Measurements from ENCODE around the gene PRPF6. TPM values are rescaled to one million over a fixed set of nuclear protein-coding genes. Genes with fewer than 3 reads are reported as not detected.
"Not testable (repeated sequence)": the region's sequence is repeated elsewhere in the genome, so short reads cannot be mapped to it uniquely, and the experiment has no call there.

Gene PRPF6
- total RNA-seq, 1 experiment from 2014 or later: 24.2 TPM

DNA sequence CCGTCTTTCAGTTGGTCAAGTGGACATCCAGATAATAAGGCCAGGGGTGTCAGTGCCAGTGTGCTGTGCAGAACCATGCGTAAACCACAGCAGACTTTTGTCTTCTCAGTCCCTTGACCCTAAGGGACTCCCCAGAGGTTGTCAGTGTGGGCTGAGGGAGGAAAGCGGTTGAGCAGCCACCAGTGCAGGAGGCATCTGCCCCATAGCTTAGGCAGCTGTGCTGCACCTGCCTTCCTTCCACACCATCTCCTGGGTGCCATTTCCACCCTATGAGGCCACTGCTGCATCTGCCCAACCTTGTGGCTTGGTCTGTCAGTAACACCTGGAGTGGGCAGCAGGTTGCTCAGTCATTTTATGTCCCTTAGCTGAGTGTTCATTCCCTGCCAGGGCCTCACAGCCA, 26.0 kb downstream of the PRPF6 start:
- no peak for DNase-seq
- Histone ChIP-seq H4K20me1 (ENCODE audit: insufficient read depth, low read depth, low read length) (no peaks in the 10 kb centered on the region), H3K4me1 (ENCODE audit: low read length) (no peaks in the 10 kb centered on the region), H3K9ac (ENCODE audit: low read length) (no peak overlapping the region), H3K9me2 (replicated peaks; ENCODE audit: insufficient read depth, low read length) (no peaks in the 10 kb centered on the region), H3K4me3 (ENCODE audit: low read length) (no peak overlapping the region), H3K9me3 (ENCODE audit: low read length) (peaks cover 6% of the 10 kb centered on the region), H3K4me2 (ENCODE audit: low read depth, low read length, poor library complexity, severe bottlenecking) (no peak overlapping the region), H2AFZ (ENCODE audit: low read length) (no peak overlapping the region), H3K27ac (ENCODE audit: low read length) (no peak overlapping the region), H3K27me3 (ENCODE audit: low read length) (no peaks in the 10 kb centered on the region), H3K79me2 (ENCODE audit: low read length) (0 out of 2 replicates have a peak, but pooled peaks cover 3% of the 10 kb centered on the region), H3K36me3 (ENCODE audit: insufficient read depth, low read length) (peaks cover 62% of the 10 kb centered on the region)

DNA sequence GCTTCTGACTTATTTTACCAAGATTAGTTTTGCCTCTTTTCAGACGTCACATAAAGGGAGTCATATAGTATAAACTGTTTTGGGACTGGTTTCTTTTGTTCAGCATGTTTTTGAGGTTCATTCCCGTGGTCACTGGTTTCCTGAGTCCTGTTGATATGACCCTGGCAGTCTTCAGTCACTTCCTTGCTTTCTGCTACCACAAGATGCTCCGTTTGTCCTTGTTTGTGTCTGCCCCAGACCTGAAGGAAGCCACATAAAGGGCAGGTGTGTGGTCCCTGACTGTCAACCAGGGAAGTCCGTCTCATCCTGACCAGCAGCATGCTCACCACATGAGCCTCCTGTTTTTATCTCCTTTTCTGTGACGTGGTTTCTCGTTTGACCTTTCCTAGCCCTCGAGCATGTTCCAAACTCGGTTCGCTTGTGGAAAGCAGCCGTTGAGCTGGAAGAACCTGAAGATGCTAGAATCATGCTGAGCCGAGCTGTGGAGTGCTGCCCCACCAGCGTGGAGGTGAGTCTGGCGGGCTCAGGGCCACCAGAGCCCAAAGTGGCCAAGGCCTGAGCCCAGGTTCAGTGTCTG, 29.0 kb downstream of the PRPF6 start:
- Histone ChIP-seq H3K9me2 (replicated peaks; ENCODE audit: insufficient read depth, low read length) (no peaks in the 10 kb centered on the region), H4K20me1 (ENCODE audit: insufficient read depth, low read depth, low read length) (no peaks in the 10 kb centered on the region), H3K4me1 (ENCODE audit: low read length) (no peaks in the 10 kb centered on the region), H3K9ac (ENCODE audit: low read length) (no peak overlapping the region), H3K27ac (ENCODE audit: low read length) (no peak overlapping the region), H3K9me3 (ENCODE audit: low read length) (peaks cover 6% of the 10 kb centered on the region), H3K79me2 (ENCODE audit: low read length) (0 out of 2 replicates have a peak, but pooled peaks cover 3% of the 10 kb centered on the region), H3K36me3 (ENCODE audit: insufficient read depth, low read length) (peaks cover 64% of the 10 kb centered on the region), H2AFZ (ENCODE audit: low read length) (no peak overlapping the region), H3K4me2 (ENCODE audit: low read depth, low read length, poor library complexity, severe bottlenecking) (no peak overlapping the region), H3K27me3 (ENCODE audit: low read length) (no peaks in the 10 kb centered on the region), H3K4me3 (ENCODE audit: low read length) (no peak overlapping the region)
- no peak for DNase-seq

DNA sequence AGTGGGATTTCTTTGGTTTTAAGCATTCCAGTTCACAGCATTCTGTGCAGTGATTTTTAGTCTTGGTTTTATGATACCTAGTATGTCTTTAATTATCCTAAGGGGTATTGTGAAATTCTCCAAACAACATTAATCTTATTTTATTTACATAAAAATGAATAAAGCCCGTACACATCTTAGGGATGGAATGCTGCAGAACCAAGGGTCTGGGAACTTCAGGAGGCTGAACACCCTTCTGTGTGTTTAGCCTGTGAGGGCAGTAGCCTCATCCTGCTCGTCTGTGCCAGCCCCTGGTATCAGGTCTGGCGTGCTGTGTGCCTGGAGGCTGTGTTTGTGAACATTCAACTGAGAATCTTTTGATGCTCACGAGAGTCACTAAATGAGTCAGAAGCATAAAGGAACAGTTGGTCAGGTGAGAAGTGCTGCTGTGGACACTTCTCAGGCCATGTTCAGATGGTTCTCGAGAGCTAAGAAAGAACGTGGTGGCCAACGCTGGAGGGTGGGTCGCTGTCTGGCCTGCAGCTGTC, 29.8 kb downstream of the PRPF6 start:
- Histone ChIP-seq H3K79me2 (ENCODE audit: low read length) (peaks cover 2% of the 10 kb centered on the region; the same call in 1 of the 2 replicates), H3K27me3 (ENCODE audit: low read length) (no peaks in the 10 kb centered on the region), H3K9me3 (ENCODE audit: low read length) (peaks cover 6% of the 10 kb centered on the region), H3K4me1 (ENCODE audit: low read length) (no peaks in the 10 kb centered on the region), H3K9ac (ENCODE audit: low read length) (no peak overlapping the region), H3K36me3 (ENCODE audit: insufficient read depth, low read length) (peaks cover 60% of the 10 kb centered on the region), H2AFZ (ENCODE audit: low read length) (no peak overlapping the region), H3K4me3 (ENCODE audit: low read length) (no peak overlapping the region), H3K9me2 (replicated peaks; ENCODE audit: insufficient read depth, low read length) (no peaks in the 10 kb centered on the region), H4K20me1 (ENCODE audit: insufficient read depth, low read depth, low read length) (no peaks in the 10 kb centered on the region), H3K4me2 (ENCODE audit: low read depth, low read length, poor library complexity, severe bottlenecking) (no peak overlapping the region), H3K27ac (ENCODE audit: low read length) (no peak overlapping the region)
- no peak for DNase-seq

DNA sequence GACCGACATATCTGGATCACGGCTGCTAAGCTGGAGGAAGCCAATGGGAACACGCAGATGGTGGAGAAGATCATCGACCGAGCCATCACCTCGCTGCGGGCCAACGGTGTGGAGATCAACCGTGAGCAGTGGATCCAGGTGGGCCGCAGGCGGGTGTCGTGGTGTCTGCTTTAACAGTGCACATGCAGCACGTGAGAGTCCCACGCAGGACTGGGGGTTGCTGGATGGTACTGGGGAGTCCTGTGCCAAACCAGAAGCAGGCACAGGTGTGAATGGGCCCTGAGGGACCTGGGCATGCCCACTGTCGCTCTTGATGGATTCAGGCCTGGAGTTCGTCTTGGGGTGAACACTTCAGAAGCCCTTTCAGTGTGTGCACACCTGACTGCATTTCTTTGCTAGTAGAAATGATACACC, 30.4 kb downstream of the PRPF6 start:
- no peaks in the 10 kb centered on the region for H4K20me1 ChIP-seq (ENCODE audit: insufficient read depth, low read depth, low read length)
- no peak overlapping the region for H2AFZ ChIP-seq (ENCODE audit: low read length)
- no peaks in the 10 kb centered on the region for H3K27me3 ChIP-seq (ENCODE audit: low read length)
- no peaks in the 10 kb centered on the region for H3K9me2 ChIP-seq (replicated peaks; ENCODE audit: insufficient read depth, low read length)
- H3K9ac ChIP-seq (ENCODE audit: low read length): no peak overlapping the region
- no peak overlapping the region for H3K4me3 ChIP-seq (ENCODE audit: low read length)
- no peak overlapping the region for H3K4me2 ChIP-seq (ENCODE audit: low read depth, low read length, poor library complexity, severe bottlenecking)
- H3K79me2 ChIP-seq (ENCODE audit: low read length): peaks cover 3% of the 10 kb centered on the region; the same call in 1 of the 2 replicates
- H3K27ac ChIP-seq (ENCODE audit: low read length): no peak overlapping the region
- peaks cover 58% of the 10 kb centered on the region for H3K36me3 ChIP-seq (ENCODE audit: insufficient read depth, low read length)
- DNase-seq: no peak
- H3K4me1 ChIP-seq (ENCODE audit: low read length): no peaks in the 10 kb centered on the region
- H3K9me3 ChIP-seq (ENCODE audit: low read length): peaks cover 6% of the 10 kb centered on the region

DNA sequence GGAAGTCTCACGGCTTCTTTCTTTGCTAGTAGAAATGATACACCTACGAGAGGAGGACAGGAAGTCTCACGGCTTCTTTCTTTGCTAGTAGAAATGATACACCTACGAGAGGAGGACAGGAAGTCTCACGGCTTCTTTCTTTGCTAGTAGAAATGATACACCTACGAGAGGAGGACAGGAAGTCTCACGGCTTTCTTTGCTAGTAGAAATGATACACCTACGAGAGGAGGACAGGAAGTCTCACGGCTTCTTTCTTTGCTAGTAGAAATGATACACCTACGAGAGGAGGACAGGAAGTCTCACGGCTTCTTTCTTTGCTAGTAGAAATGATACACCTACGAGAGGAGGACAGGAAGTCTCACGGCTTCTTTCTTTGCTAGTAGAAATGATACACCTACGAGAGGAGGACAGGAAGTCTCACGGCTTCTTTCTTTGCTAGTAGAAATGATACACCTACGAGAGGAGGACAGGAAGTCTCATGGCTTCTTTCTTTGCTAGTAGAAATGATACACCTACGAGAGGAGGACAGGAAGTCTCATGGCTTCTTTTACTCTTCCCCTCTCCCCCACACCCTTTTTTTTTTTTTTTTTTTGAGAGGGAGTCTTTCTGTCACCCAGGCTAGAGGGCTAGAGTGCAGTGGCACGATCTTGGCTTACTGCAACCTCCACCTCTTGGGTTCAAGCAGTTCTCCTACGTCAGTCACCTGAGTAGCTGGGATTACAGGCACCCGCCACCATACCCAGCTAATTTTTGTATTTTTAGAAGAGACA, 31.6 kb downstream of the PRPF6 start:
- not testable (repeated sequence) for H3K4me3 ChIP-seq (ENCODE audit: low read length); H3K4me2 ChIP-seq (ENCODE audit: low read depth, low read length, poor library complexity, severe bottlenecking); H3K27me3 ChIP-seq (ENCODE audit: low read length); DNase-seq; H3K9me3 ChIP-seq (ENCODE audit: low read length); H4K20me1 ChIP-seq (ENCODE audit: insufficient read depth, low read depth, low read length); H3K27ac ChIP-seq (ENCODE audit: low read length); H3K9ac ChIP-seq (ENCODE audit: low read length); H3K79me2 ChIP-seq (ENCODE audit: low read length); H2AFZ ChIP-seq (ENCODE audit: low read length); H3K9me2 ChIP-seq (replicated peaks; ENCODE audit: insufficient read depth, low read length); H3K4me1 ChIP-seq (ENCODE audit: low read length)
- peaks cover 53% of the 10 kb centered on the region for H3K36me3 ChIP-seq (ENCODE audit: insufficient read depth, low read length)

DNA sequence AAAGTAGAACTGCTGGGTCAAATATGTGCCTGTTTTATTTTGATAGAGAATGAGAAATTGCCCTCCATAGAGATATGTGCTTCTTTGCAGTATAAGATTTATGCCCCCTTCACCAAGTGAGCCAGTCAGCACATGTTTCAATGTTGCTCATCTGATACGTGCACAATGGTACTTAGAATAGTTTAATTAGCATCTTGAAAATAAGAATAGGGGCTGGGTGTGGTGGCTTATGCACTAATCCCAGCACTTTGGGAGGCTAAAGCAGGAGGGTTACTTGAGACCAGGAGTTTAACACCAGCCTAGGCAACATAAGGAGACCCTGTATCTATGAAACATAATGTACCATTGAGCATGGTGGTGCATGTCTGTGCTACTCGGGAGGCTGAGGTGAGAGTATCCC, 34.7 kb downstream of the PRPF6 start:
- no peaks in the 10 kb centered on the region for H3K9me3 ChIP-seq (ENCODE audit: low read length)
- no peak overlapping the region for H3K4me3 ChIP-seq (ENCODE audit: low read length)
- H2AFZ ChIP-seq (ENCODE audit: low read length): no peak overlapping the region
- no peaks in the 10 kb centered on the region for H3K9me2 ChIP-seq (replicated peaks; ENCODE audit: insufficient read depth, low read length)
- H4K20me1 ChIP-seq (ENCODE audit: insufficient read depth, low read depth, low read length): 0 out of 2 replicates have a peak, but pooled peaks cover 3% of the 10 kb centered on the region
- no peak overlapping the region for H3K9ac ChIP-seq (ENCODE audit: low read length)
- no peaks in the 10 kb centered on the region for H3K27me3 ChIP-seq (ENCODE audit: low read length)
- H3K36me3 ChIP-seq (ENCODE audit: insufficient read depth, low read length): peaks cover 23% of the 10 kb centered on the region
- no peak for DNase-seq
- no peak overlapping the region for H3K27ac ChIP-seq (ENCODE audit: low read length)
- H3K79me2 ChIP-seq (ENCODE audit: low read length): peaks cover 3% of the 10 kb centered on the region; the same call in 1 of the 2 replicates
- H3K4me1 ChIP-seq (ENCODE audit: low read length): no peaks in the 10 kb centered on the region
- no peak overlapping the region for H3K4me2 ChIP-seq (ENCODE audit: low read depth, low read length, poor library complexity, severe bottlenecking)

DNA sequence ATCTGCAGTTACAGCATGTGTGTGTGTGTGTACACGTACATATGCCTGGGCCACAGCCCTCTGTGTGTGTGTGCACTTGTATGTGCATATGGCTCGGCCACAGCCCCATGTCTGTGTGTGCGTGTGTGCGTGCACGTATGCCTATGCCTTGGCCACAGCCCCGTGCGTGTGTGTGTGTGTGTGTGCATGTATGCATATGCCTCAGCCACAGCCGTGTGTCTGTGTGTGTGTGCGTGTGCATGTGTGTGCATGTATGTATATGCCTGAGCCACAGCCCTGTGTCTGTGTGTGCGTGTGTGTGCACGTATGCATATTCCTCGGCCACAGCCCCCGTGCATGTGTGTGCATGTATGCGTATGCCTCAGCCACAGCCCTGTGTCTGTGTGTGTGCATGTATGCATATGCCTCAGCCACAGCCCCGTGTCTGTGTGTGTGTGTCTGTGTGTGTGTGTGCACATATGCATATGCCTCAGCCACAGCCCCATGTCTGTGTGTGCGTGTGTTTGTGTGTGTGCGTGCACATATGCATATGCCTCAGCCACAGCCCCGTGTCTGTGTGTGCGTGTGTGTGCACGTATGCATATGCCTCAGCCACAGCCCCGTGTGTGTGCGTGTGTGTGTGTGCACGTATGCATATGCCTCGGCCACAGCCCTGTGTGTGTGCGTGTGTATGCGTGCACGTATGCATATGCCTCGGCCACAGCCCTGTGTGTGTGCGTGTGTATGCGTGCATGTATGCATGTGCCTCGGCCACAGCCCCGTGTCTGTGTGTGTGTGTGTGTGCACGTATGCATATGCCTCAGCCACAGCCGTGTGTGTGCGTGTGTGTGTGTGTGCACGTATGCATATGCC, 40.4 kb downstream of the PRPF6 start:
- Histone ChIP-seq H3K4me2 (ENCODE audit: low read depth, low read length, poor library complexity, severe bottlenecking) (no peak overlapping the region), H3K4me3 (ENCODE audit: low read length) (no peak overlapping the region), H3K9me2 (replicated peaks; ENCODE audit: insufficient read depth, low read length) (no peaks in the 10 kb centered on the region), H3K27ac (ENCODE audit: low read length) (no peak overlapping the region), H3K27me3 (ENCODE audit: low read length) (no peaks in the 10 kb centered on the region), H4K20me1 (ENCODE audit: insufficient read depth, low read depth, low read length) (0 out of 2 replicates have a peak, but pooled peaks cover 3% of the 10 kb centered on the region), H3K36me3 (ENCODE audit: insufficient read depth, low read length) (peaks cover 21% of the 10 kb centered on the region), H3K9ac (ENCODE audit: low read length) (no peak overlapping the region), H2AFZ (ENCODE audit: low read length) (no peak overlapping the region), H3K79me2 (ENCODE audit: low read length) (no peaks in the 10 kb centered on the region), H3K9me3 (ENCODE audit: low read length) (no peaks in the 10 kb centered on the region), H3K4me1 (ENCODE audit: low read length) (no peaks in the 10 kb centered on the region)
- DNase-seq: no peak
